Body of pancreas (tissue), 4 donors: ENCODE measurements around the gene RABEPK.
"Not testable (repeated sequence)": the region's sequence is repeated elsewhere in the genome, so short reads cannot be mapped to it uniquely, and the experiment has no call there.

ENCODE experiments used
- POLR2A ChIP-seq, 3 donors: fragments of 450-650 bp; IDR thresholded peaks; one replicate each; pipeline ENCODE4 v1.6.1; 2016; ENCODE audit warnings: antibody characterized with exemption in 3 of 3, mild to moderate bottlenecking in 2 of 3
- TF ChIP-seq, protein P1 (sequence below), 7 experiments: fragments of 450-650 bp in 4 of 7; fragments of 200-600 bp in 3 of 7; sonication (generic) in 3 of 7; IDR thresholded peaks; one replicate each; pipeline ENCODE4 v1.5.1; 2016 to 2019; ENCODE audit warnings: antibody characterized with exemption in 7 of 7

DNA sequence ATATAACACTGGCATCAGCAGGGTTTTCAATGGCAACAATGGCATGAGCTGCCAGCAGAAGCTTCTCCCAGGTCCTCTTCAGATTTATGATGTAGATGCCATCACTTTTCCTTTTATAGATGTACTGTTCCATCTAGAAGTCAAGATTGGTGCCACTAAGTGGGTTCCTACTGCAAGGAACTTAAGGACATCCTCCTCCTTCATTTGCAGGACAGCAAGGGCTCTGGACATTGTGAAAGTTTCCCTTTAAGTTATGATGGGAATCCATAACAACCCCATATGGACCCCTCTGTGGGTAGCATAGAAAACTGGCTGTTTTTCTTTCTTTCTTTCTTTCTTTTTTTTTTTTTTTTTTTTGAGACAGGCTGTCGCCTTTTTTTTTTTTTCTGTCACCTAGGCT, 4.8 kb upstream of the RABEPK start:
- TF ChIP-seq, protein P1, sequence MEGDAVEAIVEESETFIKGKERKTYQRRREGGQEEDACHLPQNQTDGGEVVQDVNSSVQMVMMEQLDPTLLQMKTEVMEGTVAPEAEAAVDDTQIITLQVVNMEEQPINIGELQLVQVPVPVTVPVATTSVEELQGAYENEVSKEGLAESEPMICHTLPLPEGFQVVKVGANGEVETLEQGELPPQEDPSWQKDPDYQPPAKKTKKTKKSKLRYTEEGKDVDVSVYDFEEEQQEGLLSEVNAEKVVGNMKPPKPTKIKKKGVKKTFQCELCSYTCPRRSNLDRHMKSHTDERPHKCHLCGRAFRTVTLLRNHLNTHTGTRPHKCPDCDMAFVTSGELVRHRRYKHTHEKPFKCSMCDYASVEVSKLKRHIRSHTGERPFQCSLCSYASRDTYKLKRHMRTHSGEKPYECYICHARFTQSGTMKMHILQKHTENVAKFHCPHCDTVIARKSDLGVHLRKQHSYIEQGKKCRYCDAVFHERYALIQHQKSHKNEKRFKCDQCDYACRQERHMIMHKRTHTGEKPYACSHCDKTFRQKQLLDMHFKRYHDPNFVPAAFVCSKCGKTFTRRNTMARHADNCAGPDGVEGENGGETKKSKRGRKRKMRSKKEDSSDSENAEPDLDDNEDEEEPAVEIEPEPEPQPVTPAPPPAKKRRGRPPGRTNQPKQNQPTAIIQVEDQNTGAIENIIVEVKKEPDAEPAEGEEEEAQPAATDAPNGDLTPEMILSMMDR (IDR thresholded peaks at IDR 0.05), result not testable (repeated sequence)
- not testable (repeated sequence) for TF ChIP-seq POLR2A (IDR thresholded peaks at IDR 0.05)
